Suprapubic skin (tissue), 4 donors: ENCODE data around the gene NTM. TPM values are rescaled to one million over a fixed set of nuclear protein-coding genes. Genes with fewer than 3 reads are reported as not detected.

Experiments used
- DNase-seq, 2 donors: peaks; one replicate each; pipeline ENCODE4 v3.0.0-alpha.2; 2019; ENCODE audit warnings: low spot score in 2 of 2
- H3K27ac ChIP-seq: fragments of 200-600 bp; sonication (generic); one replicate; pipeline ENCODE4 v1.5.1; 2019
- H3K27me3 ChIP-seq: fragments of 200-600 bp; sonication (generic); one replicate; pipeline ENCODE4 v1.5.1; 2019
- H3K36me3 ChIP-seq: fragments of 200-600 bp; sonication (generic); one replicate; pipeline ENCODE4 v1.5.1; 2019
- H3K4me1 ChIP-seq: fragments of 200-600 bp; sonication (generic); one replicate; pipeline ENCODE4 v1.5.1; 2019
- H3K4me3 ChIP-seq: fragments of 200-600 bp; sonication (generic); one replicate; pipeline ENCODE4 v1.5.1; 2019; ENCODE audit warnings: mild to moderate bottlenecking
- H3K9me3 ChIP-seq: fragments of 200-600 bp; sonication (generic); one replicate; pipeline ENCODE4 v1.5.1; 2019
- EP300 ChIP-seq: sonication (generic); formaldehyde crosslinking; IDR thresholded peaks from one replicate; pipeline ENCODE4 v1.6.1; 2017; ENCODE audit warnings: antibody characterized with exemption
- POLR2A ChIP-seq, 2 donors: fragments of 450-650 bp; IDR thresholded peaks; one replicate each; pipeline ENCODE4 v1.6.1; 2017; ENCODE audit warnings: antibody characterized with exemption in 2 of 2, mild to moderate bottlenecking in 2 of 2, moderate library complexity in 2 of 2
- POLR2AphosphoS5 ChIP-seq, 3 donors: sonication (generic); formaldehyde crosslinking; IDR thresholded peaks; one replicate each; pipeline ENCODE4 v1.6.1; 2017; ENCODE audit warnings: antibody characterized with exemption in 3 of 3
- WGBS: methylation state at CpG from one replicate; pipeline ENCODE4 v1.1.5; 2018; 5-methylcytosine and 5-hydroxymethylcytosine counted together
- total RNA-seq, 4 donors: library from RNA; depleted of rRNA; stranded (reverse); fragments of >200 nt; gene quantifications; one replicate each; pipeline ENCODE4 v1.1.0, GENCODE V29; 2016
- TF ChIP-seq, protein P1 (sequence below), 2 donors: fragments of 200-600 bp in 1 of 2; fragments of 450-650 bp in 1 of 2; sonication (generic) in 1 of 2; IDR thresholded peaks; one replicate each; pipeline ENCODE4 v1.5.1; 2016 to 2019; ENCODE audit warnings: antibody characterized with exemption in 2 of 2, mild to moderate bottlenecking in 1 of 2, moderate library complexity in 1 of 2

The NTM gene
- total RNA-seq, 4 donors from 2014 or later: 0.19 to 19.1 (median 2.1) TPM

DNA sequence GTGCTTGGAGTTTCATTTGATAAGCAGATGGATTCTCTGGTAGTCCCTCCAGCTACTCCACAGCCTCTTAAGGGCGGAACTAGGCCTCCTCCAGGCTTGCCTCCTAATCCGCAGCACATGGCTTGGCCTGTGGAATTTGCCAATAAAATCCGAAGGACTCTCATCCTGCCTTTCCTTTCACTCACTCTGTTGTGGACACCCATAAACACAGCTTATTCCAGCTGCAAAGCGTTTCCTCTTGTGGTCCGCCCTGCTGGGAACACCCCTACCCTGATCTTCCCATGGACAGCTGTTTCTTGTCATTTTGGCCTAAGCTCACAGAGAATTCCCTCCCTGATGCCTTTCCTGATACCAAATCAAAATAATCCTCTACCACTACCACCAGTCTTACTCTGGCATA, 546.2 kb downstream of the NTM start:
- whole genome bisulfite sequencing: 72% methylated on average over 5 of the region's 5 CpGs
- no peak for DNase-seq
- Histone ChIP-seq H3K27ac (no peak overlapping the region), H3K27me3 (peaks cover 7% of the 10 kb centered on the region), H3K4me3 (no peak overlapping the region), H3K9me3 (no peaks in the 10 kb centered on the region), H3K4me1 (no peaks in the 10 kb centered on the region), H3K36me3 (no peaks in the 10 kb centered on the region)
- TF ChIP-seq POLR2A (IDR thresholded peaks at IDR 0.05) (no peak), POLR2AphosphoS5 (IDR thresholded peaks at IDR 0.05) (no peak), EP300 (no peak)
- TF ChIP-seq, protein P1, sequence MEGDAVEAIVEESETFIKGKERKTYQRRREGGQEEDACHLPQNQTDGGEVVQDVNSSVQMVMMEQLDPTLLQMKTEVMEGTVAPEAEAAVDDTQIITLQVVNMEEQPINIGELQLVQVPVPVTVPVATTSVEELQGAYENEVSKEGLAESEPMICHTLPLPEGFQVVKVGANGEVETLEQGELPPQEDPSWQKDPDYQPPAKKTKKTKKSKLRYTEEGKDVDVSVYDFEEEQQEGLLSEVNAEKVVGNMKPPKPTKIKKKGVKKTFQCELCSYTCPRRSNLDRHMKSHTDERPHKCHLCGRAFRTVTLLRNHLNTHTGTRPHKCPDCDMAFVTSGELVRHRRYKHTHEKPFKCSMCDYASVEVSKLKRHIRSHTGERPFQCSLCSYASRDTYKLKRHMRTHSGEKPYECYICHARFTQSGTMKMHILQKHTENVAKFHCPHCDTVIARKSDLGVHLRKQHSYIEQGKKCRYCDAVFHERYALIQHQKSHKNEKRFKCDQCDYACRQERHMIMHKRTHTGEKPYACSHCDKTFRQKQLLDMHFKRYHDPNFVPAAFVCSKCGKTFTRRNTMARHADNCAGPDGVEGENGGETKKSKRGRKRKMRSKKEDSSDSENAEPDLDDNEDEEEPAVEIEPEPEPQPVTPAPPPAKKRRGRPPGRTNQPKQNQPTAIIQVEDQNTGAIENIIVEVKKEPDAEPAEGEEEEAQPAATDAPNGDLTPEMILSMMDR (IDR thresholded peaks at IDR 0.05): no peak

DNA sequence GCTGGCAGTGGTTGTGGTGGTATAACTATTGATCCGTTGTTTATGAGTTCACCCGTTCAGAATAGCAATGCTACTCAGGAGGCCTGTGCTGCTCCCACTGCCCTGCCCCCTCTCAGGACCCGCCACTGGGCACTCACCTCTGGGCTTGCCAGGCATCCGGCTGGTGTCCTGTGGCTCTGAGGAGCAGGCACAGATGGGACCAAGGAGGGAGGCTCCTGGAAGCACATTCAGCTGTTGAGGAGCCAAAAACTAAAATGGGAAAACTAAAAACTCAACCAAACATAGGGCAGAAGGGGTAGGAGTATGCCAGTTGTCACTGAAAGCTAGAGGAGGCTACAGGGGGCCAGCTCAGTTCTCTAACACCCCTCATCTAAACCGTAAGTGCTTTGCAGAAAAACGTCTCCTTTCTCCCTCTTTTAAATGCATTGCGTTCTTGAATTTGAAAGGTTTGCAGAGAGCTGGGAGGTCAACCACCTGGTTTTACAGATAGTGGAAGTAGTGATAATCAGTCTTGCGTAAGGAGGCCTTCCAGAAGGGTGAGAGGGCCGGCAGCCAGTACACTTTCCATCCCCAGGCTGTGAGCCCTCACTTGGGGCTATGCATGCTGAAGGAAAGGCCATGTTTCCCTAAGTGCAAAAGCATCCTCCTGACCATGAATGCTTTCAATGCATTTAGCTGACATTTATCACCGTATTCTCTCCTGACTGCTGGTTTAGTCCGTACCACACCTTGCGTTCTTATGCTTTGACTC, 547.4 kb downstream of the NTM start:
- H3K9me3 ChIP-seq: no peaks in the 10 kb centered on the region
- no peak overlapping the region for H3K27ac ChIP-seq
- H3K27me3 ChIP-seq: no peaks in the 10 kb centered on the region
- no peaks in the 10 kb centered on the region for H3K36me3 ChIP-seq
- no peak overlapping the region for H3K4me3 ChIP-seq
- no peak for DNase-seq
- TF ChIP-seq EP300 (no peak), POLR2A (IDR thresholded peaks at IDR 0.05) (no peak), POLR2AphosphoS5 (IDR thresholded peaks at IDR 0.05) (no peak)
- TF ChIP-seq, protein P1 (IDR thresholded peaks at IDR 0.05): no peak
- no peaks in the 10 kb centered on the region for H3K4me1 ChIP-seq
- WGBS: 79% methylated on average over 12 of the region's 12 CpGs

DNA sequence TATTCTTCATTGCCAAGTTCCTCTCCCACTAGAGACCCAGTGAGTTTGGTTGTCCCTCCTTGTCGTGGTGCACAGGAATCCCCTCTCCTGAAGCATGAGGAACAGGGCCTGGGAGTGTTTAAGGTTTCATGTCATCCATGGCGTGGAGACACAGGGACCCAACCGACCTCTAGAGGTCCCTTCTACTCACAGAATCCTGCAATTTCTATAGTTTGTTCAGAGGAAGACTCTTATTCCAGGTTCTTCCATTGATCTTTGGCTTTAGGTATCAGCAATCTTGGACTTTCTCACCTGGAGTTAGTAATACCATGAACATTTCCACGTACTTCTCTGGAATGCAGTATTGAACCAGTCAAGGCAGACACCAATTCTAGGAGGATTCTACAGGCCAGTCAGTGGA, 548.2 kb downstream of the NTM start:
- Histone ChIP-seq H3K9me3 (no peaks in the 10 kb centered on the region), H3K36me3 (no peaks in the 10 kb centered on the region), H3K4me3 (no peak overlapping the region), H3K4me1 (no peaks in the 10 kb centered on the region), H3K27ac (no peak overlapping the region), H3K27me3 (no peaks in the 10 kb centered on the region)
- no peak for DNase-seq
- TF ChIP-seq POLR2AphosphoS5 (IDR thresholded peaks at IDR 0.05) (no peak), POLR2A (IDR thresholded peaks at IDR 0.05) (no peak), EP300 (no peak)
- TF ChIP-seq, protein P1 (IDR thresholded peaks at IDR 0.05): no peak
- 85% methylated on average over 4 of the region's 4 CpGs for WGBS

DNA sequence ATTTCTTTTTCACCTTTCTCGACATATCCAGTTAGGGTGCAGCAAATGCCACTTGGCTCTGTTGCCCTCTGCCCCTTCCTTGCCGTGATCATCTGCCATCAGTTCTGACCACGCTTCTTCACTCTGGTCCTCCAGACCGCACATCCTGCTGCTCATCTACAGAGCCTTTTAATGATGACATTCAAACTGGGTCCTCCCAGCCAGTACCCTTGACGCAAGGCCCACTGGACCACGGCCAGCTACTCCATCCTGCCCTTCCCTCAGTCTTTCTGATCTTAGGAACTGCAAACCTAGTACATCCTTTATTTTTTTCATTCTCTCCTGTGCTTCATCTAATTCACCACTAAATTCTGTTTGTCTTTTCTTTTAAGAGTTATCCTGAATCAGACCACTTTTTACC, 551.8 kb downstream of the NTM start:
- Histone ChIP-seq H3K36me3 (no peaks in the 10 kb centered on the region), H3K27ac (no peak overlapping the region), H3K9me3 (no peaks in the 10 kb centered on the region), H3K4me1 (no peaks in the 10 kb centered on the region), H3K4me3 (no peak overlapping the region), H3K27me3 (no peaks in the 10 kb centered on the region)
- 89% methylated on average over 6 of the region's 6 CpGs for WGBS
- TF ChIP-seq EP300 (no peak), POLR2A (IDR thresholded peaks at IDR 0.05) (no peak), POLR2AphosphoS5 (IDR thresholded peaks at IDR 0.05) (no peak)
- TF ChIP-seq, protein P1 (IDR thresholded peaks at IDR 0.05): no peak
- no peak for DNase-seq

DNA sequence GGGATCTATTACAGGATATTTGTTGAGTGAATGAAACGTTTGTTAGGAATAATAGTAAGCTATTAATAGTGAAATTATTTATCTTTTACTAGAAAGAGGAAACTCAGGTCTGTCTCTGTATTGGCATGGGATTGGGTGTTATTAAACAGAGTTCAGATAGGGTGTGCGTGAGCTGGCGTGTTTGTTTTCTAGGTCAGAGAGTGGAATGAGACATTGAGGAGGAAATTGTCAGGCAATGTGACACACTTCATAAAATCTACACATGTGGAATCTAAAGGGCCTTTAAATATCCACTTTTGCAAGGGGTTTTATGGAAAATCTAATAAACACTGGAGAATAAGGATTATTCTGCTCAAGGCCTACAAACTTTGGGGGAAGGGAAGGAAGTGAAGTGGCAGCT, 552.9 kb downstream of the NTM start:
- DNase-seq: no peak
- H3K9me3 ChIP-seq: no peaks in the 10 kb centered on the region
- H3K27ac ChIP-seq: no peak overlapping the region
- no peaks in the 10 kb centered on the region for H3K27me3 ChIP-seq
- no peaks in the 10 kb centered on the region for H3K36me3 ChIP-seq
- no peak overlapping the region for H3K4me3 ChIP-seq
- 70% methylated on average over 3 of the region's 3 CpGs for WGBS
- TF ChIP-seq POLR2A (IDR thresholded peaks at IDR 0.05): no peak
- no peak for TF ChIP-seq POLR2AphosphoS5 (IDR thresholded peaks at IDR 0.05)
- H3K4me1 ChIP-seq: no peaks in the 10 kb centered on the region

DNA sequence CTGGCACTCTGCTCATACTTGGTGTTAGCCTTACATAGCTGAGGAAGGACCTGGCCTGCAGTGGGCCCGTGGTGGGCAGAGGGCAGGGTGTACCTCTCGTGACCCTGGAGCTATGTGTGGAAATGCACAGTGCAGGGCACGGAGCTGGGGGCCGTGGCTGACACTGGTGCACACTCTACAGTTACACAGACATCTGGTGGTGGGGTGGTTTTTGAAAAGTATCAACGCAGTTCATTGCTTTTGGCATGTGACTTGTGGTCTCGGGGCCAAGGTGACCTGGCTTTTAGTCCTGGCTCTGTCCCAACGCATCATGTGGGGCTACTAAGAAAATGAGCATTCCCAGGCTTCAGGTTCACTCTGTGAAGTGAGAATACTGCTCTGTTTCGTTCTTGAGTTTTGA, 553.6 kb downstream of the NTM start:
- no peak for DNase-seq
- 65% methylated on average over 5 of the region's 8 CpGs for WGBS
- no peaks in the 10 kb centered on the region for H3K27me3 ChIP-seq
- H3K27ac ChIP-seq: no peak overlapping the region
- no peaks in the 10 kb centered on the region for H3K9me3 ChIP-seq
- no peaks in the 10 kb centered on the region for H3K4me1 ChIP-seq
- H3K36me3 ChIP-seq: no peaks in the 10 kb centered on the region
- TF ChIP-seq, protein P1 (IDR thresholded peaks at IDR 0.05): no peak
- no peak for TF ChIP-seq POLR2AphosphoS5 (IDR thresholded peaks at IDR 0.05)
- TF ChIP-seq POLR2A (IDR thresholded peaks at IDR 0.05): no peak
- no peak for TF ChIP-seq EP300
- H3K4me3 ChIP-seq: no peak overlapping the region
